SK-N-MC (cell line): ENCODE results near the gene OGFOD3.

ENCODE experiments used
- EZH2 ChIP-seq: fragments of 200-600 bp; sonication (generic); IDR thresholded peaks from one replicate; pipeline ENCODE4 v1.6.1; 2017; ENCODE audit warnings: antibody characterized with exemption
- POLR2AphosphoS5 ChIP-seq: IDR thresholded peaks from 2 replicates; pipeline ENCODE4 v1.6.1; 2012; ENCODE audit warnings: mild to moderate bottlenecking, low read depth, low read length, borderline replicate concordance

- TF ChIP-seq POLR2AphosphoS5 = no peak
- no peak for TF ChIP-seq EZH2
Measured at GRCh38 chr17:82465023-82465603, 46.7 kb upstream of the OGFOD3 start.
